Ovary (tissue), 3 donors: ENCODE data around the gene SERPINB4.

Experiments used
- EP300 ChIP-seq: sonication (generic); formaldehyde crosslinking; IDR thresholded peaks from one replicate; pipeline ENCODE4 v1.6.1; 2017; ENCODE audit warnings: antibody characterized with exemption
- POLR2A ChIP-seq: fragments of 450-650 bp; IDR thresholded peaks from one replicate; pipeline ENCODE4 v1.6.1; 2017; ENCODE audit warnings: antibody characterized with exemption, mild to moderate bottlenecking, moderate library complexity
- TF ChIP-seq, protein P1 (sequence below), 3 donors: fragments of 450-650 bp in 2 of 3; fragments of 200-600 bp in 1 of 3; IDR thresholded peaks; one replicate each; pipeline versions ENCODE4 v1.5.1 to v1.8.0; 2016 to 2022; ENCODE audit warnings: antibody characterized with exemption in 3 of 3, mild to moderate bottlenecking in 1 of 3
- donor health status: DM: no; HTN: no; CAD: no.

DNA sequence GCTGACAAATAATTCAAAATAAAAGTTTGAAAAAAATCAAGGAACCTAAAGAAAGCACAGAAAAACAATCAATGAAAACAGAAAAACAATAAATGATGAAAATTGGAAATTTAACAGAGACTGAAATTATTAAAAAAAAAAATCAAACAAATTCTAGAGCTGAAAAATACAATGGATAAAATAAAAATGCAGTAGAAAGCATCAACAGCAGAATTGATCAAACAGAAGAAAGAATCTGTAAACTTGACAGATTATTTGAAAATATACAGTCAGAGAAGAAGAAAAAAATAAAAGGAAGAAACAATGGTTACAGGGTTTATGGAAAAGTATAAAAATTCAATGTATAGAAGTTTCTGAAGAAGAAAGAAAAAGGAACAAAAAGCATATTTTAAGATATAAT lies 16.2 kb downstream of the SERPINB4 start:
- TF ChIP-seq, protein P1, sequence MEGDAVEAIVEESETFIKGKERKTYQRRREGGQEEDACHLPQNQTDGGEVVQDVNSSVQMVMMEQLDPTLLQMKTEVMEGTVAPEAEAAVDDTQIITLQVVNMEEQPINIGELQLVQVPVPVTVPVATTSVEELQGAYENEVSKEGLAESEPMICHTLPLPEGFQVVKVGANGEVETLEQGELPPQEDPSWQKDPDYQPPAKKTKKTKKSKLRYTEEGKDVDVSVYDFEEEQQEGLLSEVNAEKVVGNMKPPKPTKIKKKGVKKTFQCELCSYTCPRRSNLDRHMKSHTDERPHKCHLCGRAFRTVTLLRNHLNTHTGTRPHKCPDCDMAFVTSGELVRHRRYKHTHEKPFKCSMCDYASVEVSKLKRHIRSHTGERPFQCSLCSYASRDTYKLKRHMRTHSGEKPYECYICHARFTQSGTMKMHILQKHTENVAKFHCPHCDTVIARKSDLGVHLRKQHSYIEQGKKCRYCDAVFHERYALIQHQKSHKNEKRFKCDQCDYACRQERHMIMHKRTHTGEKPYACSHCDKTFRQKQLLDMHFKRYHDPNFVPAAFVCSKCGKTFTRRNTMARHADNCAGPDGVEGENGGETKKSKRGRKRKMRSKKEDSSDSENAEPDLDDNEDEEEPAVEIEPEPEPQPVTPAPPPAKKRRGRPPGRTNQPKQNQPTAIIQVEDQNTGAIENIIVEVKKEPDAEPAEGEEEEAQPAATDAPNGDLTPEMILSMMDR (IDR thresholded peaks at IDR 0.05): no peak
- no peak for TF ChIP-seq POLR2A
- no peak for TF ChIP-seq EP300
